Stimulated activated naive B cell treated with anti-CD40 and anti-IgM and Interleukin-4, amounts not matched to agents 10 μg/mL and 1 μg/mL and 100 μg/mL, for 72 hours (primary cell): ENCODE measurements around the gene KANSL1.

Experiments used
- ATAC-seq, 2 donors: fragments of 150-1000 bp; cut with Tn5 transposase; replicated peaks; 2 replicates each; pipeline ENCODE4 v1.10.0; 2021; ENCODE audit warnings: moderate library complexity in 1 of 2
- DNase-seq: peaks from one replicate; pipeline ENCODE4 v3.0.0; 2021
- H3K27ac Mint-ChIP-seq: one replicate; pipeline ENCODE4 v1.8.0; 2022; ENCODE audit warnings: mild to moderate bottlenecking, mixed read lengths
- H3K27me3 Mint-ChIP-seq, 2 donors: one replicate each; pipeline ENCODE4 v1.8.0; 2022; ENCODE audit warnings: mixed read lengths in 2 of 2
- H3K36me3 Mint-ChIP-seq, 2 donors: one replicate each; pipeline ENCODE4 v1.8.0; 2022; ENCODE audit warnings: mixed read lengths in 2 of 2, mild to moderate bottlenecking in 1 of 2
- H3K4me1 Mint-ChIP-seq, 2 donors: one replicate each; pipeline ENCODE4 v1.8.0; 2022; ENCODE audit warnings: mixed read lengths in 2 of 2, mild to moderate bottlenecking in 1 of 2
- H3K4me3 Mint-ChIP-seq, 2 donors: one replicate each; pipeline ENCODE4 v1.8.0; 2022; ENCODE audit warnings: mild to moderate bottlenecking in 2 of 2, mixed read lengths in 2 of 2, moderate library complexity in 1 of 2
- H3K9me3 Mint-ChIP-seq, 2 donors: one replicate each; pipeline ENCODE4 v1.8.0; 2022; ENCODE audit warnings: mixed read lengths in 2 of 2, mild to moderate bottlenecking in 1 of 2

Gene KANSL1

DNA sequence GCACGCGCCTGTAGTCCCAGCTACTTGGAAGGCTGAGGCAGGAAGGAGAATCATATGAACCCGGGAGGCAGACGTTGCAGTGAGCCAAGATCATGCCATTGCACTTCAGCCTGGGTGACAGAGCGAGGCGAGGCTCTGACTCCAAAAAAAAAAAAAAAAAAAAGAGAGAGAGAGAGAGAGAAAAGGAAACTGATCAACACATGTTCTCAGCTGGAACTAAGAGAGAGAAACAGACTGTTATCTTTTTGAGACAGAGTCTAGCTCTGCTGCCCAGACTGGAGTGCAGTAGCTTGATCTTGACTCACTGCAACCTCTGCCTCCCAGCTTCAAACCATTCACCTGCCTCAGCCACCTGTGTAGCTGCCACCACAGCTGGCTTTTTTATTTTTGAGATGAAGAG, 133.7 kb downstream of the KANSL1 start:
- Mint-ChIP-seq H3K4me3 (no peak overlapping the region), H3K27ac (peak overlapping the region; percentile 47), H3K27me3 (no peaks in the 10 kb centered on the region), H3K36me3 (peaks cover 19 to 41% of the 10 kb centered on the region in 2 donors), H3K9me3 (no peaks in the 10 kb centered on the region), H3K4me1 (peaks cover 7 to 24% of the 10 kb centered on the region in 2 donors)
- no peak for ATAC-seq
- DNase-seq: no peak

DNA sequence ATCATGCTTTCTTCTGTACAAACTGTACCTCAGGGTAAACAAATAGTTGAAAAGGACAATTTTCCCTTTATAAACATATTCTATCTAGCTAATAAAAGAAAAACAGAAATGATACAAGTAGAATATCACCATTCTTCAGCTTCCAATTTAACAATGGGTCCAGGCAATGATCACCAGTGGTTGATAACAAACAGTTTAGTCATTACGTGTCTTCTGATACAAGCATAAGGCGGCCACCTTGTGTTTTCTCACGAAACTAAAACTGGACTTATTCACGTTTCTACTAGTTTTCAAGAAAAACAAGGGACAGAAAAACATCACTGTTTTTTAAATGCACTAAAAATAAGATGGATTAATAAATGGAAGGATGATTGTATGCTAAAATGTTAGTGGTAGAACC, 135.9 kb downstream of the KANSL1 start:
- H3K27ac Mint-ChIP-seq: no peak overlapping the region
- peaks cover 24 to 48% of the 10 kb centered on the region in 2 donors for H3K36me3 Mint-ChIP-seq
- ATAC-seq: no peak

DNA sequence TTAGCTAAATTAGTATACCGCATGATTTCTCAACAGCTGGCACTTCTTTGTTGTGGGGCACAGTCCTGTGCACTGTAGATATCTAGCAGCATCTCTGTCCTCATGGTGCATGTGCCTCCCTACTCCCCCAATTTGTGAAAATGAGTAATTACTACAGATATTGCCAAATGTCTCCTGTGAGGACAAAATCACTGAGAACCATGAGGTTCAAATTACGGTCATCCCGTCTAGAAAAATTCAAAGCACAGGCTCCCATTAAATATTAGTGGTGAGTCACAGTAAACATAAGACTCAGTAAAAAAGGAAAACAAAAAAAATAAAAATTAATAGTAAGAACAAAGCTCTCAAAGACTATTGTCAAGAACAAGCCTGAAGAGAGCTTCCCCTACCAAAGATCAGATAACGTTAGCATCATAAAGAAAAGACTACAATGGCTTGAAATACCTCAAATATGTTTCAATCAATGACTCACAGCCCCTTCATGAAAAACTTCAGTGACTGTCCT, 136.4 kb downstream of the KANSL1 start:
- DNase-seq: no peak
- H3K27me3 Mint-ChIP-seq: no peaks in the 10 kb centered on the region
- peaks cover 14 to 31% of the 10 kb centered on the region in 2 donors for H3K4me1 Mint-ChIP-seq
- H3K27ac Mint-ChIP-seq: peak overlapping the region; percentile 59
- H3K4me3 Mint-ChIP-seq: no peak overlapping the region
- no peaks in the 10 kb centered on the region for H3K9me3 Mint-ChIP-seq
- H3K36me3 Mint-ChIP-seq: peaks cover 29 to 48% of the 10 kb centered on the region in 2 donors
- ATAC-seq: no peak

More for the DNA sequence above, 135.9 kb downstream of the KANSL1 start:
- DNase-seq: no peak
- no peaks in the 10 kb centered on the region for H3K27me3 Mint-ChIP-seq
- peaks cover 10 to 26% of the 10 kb centered on the region in 2 donors for H3K4me1 Mint-ChIP-seq
- H3K9me3 Mint-ChIP-seq: no peaks in the 10 kb centered on the region
- no peak overlapping the region for H3K4me3 Mint-ChIP-seq

DNA sequence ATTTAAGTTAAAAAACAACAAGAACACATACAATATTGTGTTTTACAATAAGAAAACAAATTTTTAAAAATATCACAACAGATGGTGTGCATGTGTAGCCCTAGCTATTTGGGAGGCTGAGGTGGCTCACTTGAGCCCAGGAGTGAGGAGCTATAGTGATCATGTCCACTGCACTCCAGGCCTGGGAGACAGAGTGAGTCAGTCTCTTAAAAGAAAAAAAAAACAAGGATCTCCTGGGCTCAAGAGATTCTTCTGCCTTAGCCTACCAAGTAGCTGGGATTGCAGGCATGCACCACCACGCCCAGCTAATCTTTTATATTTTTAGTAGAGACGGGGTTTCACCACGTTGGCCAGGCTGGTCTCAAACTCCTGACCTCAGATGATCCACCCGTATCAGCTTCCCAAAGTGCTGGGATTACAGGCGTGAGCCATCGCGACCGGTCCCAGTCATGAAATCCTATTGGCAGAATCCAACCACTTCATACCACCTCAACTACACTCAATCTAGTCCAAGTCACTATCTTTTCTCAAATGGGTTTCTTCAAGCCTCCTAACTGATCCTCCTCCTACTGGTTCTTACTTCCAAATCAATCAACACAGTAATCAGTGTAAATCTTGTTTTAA, 139.2 kb downstream of the KANSL1 start:
- peak overlapping the region; percentile 69 for H3K27ac Mint-ChIP-seq
- no peak for DNase-seq
- peaks cover 42 to 61% of the 10 kb centered on the region in 2 donors for H3K36me3 Mint-ChIP-seq
- H3K4me3 Mint-ChIP-seq: no peak overlapping the region
- no peaks in the 10 kb centered on the region for H3K9me3 Mint-ChIP-seq
- no peaks in the 10 kb centered on the region for H3K27me3 Mint-ChIP-seq
- ATAC-seq: no peak
- peaks cover 19 to 38% of the 10 kb centered on the region in 2 donors for H3K4me1 Mint-ChIP-seq

DNA sequence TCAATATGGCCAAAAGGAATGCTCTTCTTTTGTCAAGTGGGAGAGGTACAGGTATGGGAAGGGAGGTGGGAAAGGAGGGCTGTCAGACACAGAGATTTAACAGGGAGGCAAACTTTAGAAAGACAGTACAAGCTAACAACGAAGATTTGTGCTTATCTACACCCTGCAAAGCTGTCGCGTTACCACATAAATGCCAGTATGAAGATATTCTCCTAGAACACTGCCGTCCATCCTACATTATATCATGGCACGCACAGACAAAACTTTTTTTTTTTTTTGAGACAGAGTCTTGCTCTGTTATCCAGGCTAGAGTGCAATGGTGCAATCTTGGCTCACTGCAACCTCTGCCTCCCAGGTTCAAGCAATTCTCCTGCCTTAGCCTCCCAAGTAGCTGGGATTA, 143.6 kb downstream of the KANSL1 start:
- peaks cover 49 to 68% of the 10 kb centered on the region in 2 donors for H3K36me3 Mint-ChIP-seq
- ATAC-seq (no peak), DNase-seq (no peak)
- peak overlapping the region; percentile 69 for H3K27ac Mint-ChIP-seq
- H3K4me1 Mint-ChIP-seq: peaks cover 19 to 33% of the 10 kb centered on the region in 2 donors
- no peak overlapping the region for H3K4me3 Mint-ChIP-seq
- no peaks in the 10 kb centered on the region for H3K27me3 Mint-ChIP-seq
- no peaks in the 10 kb centered on the region for H3K9me3 Mint-ChIP-seq

DNA sequence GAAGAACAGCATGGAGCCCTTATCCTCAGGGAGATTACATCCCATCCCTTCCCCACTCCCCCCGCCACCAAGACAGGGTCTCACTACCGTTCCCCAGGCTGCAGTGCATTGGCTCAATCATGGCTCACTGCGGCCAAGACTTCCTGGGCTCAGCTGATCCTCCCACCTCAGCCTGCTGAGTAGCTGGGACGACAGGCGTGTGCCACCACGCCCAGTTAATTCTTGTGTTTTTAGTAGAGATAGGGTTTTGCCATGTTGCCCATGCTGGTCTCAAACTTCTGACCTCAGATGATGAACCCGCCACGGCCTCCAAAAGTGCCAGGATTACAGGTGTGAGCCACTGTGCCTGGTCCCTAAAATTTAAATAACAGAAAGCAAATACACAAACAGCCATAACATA, 145.4 kb downstream of the KANSL1 start:
- no peak for DNase-seq
- no peak overlapping the region for H3K4me3 Mint-ChIP-seq
- no peak for ATAC-seq
- H3K27me3 Mint-ChIP-seq: no peaks in the 10 kb centered on the region
- H3K9me3 Mint-ChIP-seq: no peaks in the 10 kb centered on the region
- peaks cover 21 to 40% of the 10 kb centered on the region in 2 donors for H3K4me1 Mint-ChIP-seq
- peak overlapping the region; percentile 59 for H3K27ac Mint-ChIP-seq
- peaks cover 46 to 72% of the 10 kb centered on the region in 2 donors for H3K36me3 Mint-ChIP-seq

DNA sequence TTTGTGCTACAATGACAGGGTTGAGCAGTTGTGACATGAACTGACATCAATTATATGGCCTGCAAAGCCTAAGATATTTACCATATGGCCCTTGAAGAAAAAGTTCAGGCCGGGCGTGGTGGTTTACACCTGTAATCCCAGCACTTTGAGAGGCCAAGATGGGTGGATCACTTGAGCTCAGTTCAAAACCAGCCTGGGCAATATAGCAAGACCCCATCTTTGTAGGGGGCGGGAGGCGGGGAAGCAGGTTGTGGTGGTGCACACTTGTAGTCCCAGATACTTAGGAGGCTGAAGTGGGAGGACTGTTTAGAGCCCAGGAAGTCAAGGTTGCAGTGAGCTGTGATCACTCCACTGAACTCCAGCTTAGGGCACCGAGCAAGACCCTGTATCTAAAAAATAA, 145.8 kb downstream of the KANSL1 start:
- H3K36me3 Mint-ChIP-seq: peaks cover 45 to 70% of the 10 kb centered on the region in 2 donors
- DNase-seq (no peak), ATAC-seq (no peak)
- no peaks in the 10 kb centered on the region for H3K9me3 Mint-ChIP-seq
- H3K27ac Mint-ChIP-seq: peak overlapping the region; percentile 9
- no peaks in the 10 kb centered on the region for H3K27me3 Mint-ChIP-seq
- peaks cover 21 to 38% of the 10 kb centered on the region in 2 donors for H3K4me1 Mint-ChIP-seq
- no peak overlapping the region for H3K4me3 Mint-ChIP-seq

DNA sequence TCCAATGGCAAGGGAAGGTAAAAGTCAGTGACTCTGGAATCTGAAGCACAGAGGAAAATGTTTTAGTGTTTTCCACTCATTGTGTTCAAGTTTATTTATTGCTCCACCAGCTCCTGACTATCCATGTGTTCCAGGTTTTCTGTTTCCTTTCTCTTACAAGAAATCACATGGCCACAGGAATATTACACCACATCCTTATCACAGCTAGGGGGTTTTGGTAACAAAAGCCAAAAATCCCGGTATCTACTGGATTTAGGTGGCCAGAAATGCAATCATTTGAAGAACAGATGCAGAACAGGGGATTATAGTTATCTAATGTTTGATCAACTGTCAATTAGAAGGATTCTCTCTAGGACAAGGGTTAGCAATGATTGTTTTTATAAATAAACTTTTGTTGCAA, 146.3 kb downstream of the KANSL1 start:
- Mint-ChIP-seq H3K9me3 (no peaks in the 10 kb centered on the region), H3K36me3 (peaks cover 41 to 69% of the 10 kb centered on the region in 2 donors), H3K4me3 (no peak overlapping the region), H3K27me3 (no peaks in the 10 kb centered on the region), H3K4me1 (peaks cover 18 to 33% of the 10 kb centered on the region in 2 donors), H3K27ac (no peak overlapping the region)
- DNase-seq: no peak
- no peak for ATAC-seq

DNA sequence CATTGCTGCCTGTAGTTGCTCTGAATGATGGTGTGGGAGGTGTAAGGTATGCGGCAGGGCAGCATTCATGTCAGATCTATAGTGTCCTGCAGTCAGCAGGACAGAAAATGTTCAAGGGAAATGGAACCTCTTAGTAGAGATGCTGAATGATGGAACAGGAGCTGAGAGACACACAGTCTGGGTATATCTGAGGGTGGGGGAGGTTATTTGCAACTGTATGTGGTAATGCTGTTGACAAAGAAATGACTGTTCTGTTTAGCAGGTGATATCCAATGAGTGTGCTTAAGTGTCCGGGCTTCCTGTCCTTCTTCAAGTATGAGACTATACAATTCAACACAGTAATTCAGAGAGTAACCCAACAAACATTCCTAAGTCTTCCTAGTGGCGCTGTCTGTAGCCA, 147.6 kb downstream of the KANSL1 start:
- peaks cover 36 to 69% of the 10 kb centered on the region in 2 donors for H3K36me3 Mint-ChIP-seq
- H3K27me3 Mint-ChIP-seq: no peaks in the 10 kb centered on the region
- no peak for DNase-seq
- H3K27ac Mint-ChIP-seq: peak overlapping the region; percentile 15
- no peaks in the 10 kb centered on the region for H3K9me3 Mint-ChIP-seq
- ATAC-seq: peak in 1 of 2 donors; percentile 22
- H3K4me1 Mint-ChIP-seq: peaks cover 12 to 20% of the 10 kb centered on the region in 2 donors
- H3K4me3 Mint-ChIP-seq: no peak overlapping the region

DNA sequence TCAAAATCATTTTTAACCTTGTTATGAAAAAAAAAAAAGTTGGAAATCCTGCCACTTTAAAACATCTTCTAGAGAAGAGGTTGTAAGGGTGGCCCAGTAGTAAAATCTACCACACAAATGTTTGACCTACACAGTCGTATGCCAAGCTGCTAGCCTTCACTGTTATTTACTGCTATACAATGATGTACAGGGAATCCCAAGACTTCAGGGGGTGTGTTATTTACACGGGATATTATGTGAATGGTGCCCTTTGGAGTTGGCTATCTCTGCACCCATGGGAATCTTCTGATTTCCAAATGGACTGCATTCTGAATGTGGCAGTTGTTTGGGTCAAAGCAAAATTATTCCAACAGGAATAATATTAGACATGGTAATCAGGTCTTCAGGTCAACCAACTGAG, 148.2 kb downstream of the KANSL1 start:
- no peak for DNase-seq
- no peak for ATAC-seq
- Mint-ChIP-seq H3K9me3 (no peaks in the 10 kb centered on the region), H3K4me1 (peaks cover 12 to 17% of the 10 kb centered on the region in 2 donors), H3K27me3 (no peaks in the 10 kb centered on the region), H3K27ac (no peak overlapping the region), H3K36me3 (peaks cover 35 to 70% of the 10 kb centered on the region in 2 donors), H3K4me3 (no peak overlapping the region)

DNA sequence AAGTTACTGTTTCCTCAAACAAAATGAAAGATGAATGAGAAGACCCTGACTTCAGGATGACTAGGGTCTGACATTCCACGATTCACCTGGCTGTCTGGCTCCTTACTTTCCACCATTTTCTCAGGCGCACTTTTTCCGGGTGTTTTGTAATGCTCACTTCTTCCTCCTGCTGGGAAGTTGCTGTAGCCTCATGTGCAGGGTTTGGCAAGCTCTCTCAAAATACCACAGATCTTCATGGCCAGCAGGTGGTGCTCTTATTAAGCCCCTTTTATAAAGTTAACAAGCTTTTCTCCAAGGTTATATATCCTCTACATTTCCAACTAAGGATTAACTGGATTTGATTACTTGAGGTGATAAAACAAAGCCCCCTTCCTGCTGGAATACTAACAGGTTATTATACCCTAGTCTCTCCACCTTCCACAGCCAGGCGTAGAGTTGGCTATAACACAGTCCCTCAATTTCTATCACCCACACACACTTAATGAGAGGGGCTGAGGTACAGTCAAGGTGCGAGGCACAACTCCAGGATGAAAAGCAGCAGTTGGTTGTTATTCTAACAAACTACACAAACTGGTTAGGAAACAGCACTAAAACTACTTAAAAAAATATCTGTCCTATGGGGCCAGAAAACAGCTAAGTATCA, 148.8 kb downstream of the KANSL1 start:
- DNase-seq (no peak), ATAC-seq (peak; percentile 60 to 68)
- peaks cover 12 to 17% of the 10 kb centered on the region in 2 donors for H3K4me1 Mint-ChIP-seq
- no peak overlapping the region for H3K4me3 Mint-ChIP-seq
- peaks cover 30 to 68% of the 10 kb centered on the region in 2 donors for H3K36me3 Mint-ChIP-seq
- H3K27ac Mint-ChIP-seq: peak overlapping the region; percentile 56
- H3K27me3 Mint-ChIP-seq: no peaks in the 10 kb centered on the region
- H3K9me3 Mint-ChIP-seq: no peaks in the 10 kb centered on the region

DNA sequence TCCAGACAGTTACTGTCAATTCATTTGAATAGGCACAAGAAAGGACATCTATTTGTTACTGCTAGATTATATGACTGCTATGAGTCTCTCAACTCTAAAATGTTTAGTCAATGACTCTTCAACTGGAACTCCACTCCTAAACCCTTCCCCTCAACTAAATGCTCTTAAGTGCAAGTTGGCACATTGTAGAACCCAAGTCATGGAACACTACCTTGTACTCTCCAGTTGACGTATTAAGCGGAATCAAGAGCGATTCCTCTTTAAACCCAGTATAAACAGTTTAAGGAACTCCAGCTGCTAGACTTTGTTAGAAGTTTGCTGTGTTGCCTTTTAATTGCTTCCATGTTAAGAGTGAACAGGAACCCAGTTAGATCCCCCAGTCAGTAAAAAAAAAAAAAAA, 149.6 kb downstream of the KANSL1 start:
- no peak for ATAC-seq
- H3K9me3 Mint-ChIP-seq: no peaks in the 10 kb centered on the region
- H3K4me1 Mint-ChIP-seq: peaks cover 14 to 17% of the 10 kb centered on the region in 2 donors
- no peak for DNase-seq
- peaks cover 32 to 73% of the 10 kb centered on the region in 2 donors for H3K36me3 Mint-ChIP-seq
- peak overlapping the region; percentile 37 for H3K27ac Mint-ChIP-seq
- H3K4me3 Mint-ChIP-seq: no peak overlapping the region
- no peaks in the 10 kb centered on the region for H3K27me3 Mint-ChIP-seq

DNA sequence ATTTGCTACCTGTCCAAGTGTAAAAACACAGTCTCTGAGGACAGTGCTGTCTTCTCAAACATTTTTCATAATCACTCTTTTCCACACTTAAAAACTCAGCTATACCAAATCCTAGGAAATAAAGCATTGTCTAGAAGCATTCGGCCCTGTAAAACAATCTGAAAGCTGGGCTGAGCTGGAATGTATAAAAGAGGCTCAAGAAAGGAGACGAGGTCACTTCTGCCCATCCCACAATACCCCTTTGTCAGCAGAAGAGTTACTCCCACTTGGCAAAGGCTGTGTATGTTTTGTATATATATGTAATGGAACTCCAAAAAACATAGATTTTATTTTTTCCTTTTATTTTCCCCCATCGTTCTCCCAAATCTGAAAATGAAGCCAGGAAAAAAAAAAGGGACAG, 150.3 kb downstream of the KANSL1 start:
- peaks cover 17 to 18% of the 10 kb centered on the region in 2 donors for H3K4me1 Mint-ChIP-seq
- no peak overlapping the region for H3K4me3 Mint-ChIP-seq
- no peaks in the 10 kb centered on the region for H3K27me3 Mint-ChIP-seq
- DNase-seq (no peak), ATAC-seq (no peak)
- H3K9me3 Mint-ChIP-seq: no peaks in the 10 kb centered on the region
- H3K27ac Mint-ChIP-seq: no peak overlapping the region
- peaks cover 35 to 73% of the 10 kb centered on the region in 2 donors for H3K36me3 Mint-ChIP-seq

DNA sequence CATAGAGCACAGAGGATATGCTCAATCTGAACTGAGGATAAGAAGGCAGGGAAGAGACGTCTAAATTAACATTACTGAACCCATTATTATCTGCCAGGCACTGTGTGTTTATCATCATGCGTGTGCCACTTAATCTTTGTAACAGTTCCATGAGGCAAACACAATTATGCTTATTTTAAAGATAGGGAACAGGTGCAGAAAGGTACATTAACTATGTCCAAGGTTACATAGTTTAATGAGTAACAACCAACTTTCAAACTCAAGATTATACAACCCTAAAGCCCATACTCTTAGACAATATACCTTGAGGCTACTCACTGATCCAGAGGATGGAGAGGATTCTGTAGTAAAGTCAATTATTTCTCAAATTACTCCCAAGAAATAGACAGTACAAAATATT, 151.0 kb downstream of the KANSL1 start:
- Mint-ChIP-seq H3K4me3 (no peak overlapping the region), H3K27ac (peak overlapping the region; percentile 75), H3K36me3 (peaks cover 33 to 69% of the 10 kb centered on the region in 2 donors)

More for the DNA sequence above, 151.0 kb downstream of the KANSL1 start:
- DNase-seq: no peak
- Mint-ChIP-seq H3K9me3 (no peaks in the 10 kb centered on the region), H3K27me3 (no peaks in the 10 kb centered on the region), H3K4me1 (peaks cover 16 to 17% of the 10 kb centered on the region in 2 donors)
- no peak for ATAC-seq
